ENCODE measurements around the gene SLC39A5. TPM values are rescaled to one million over a fixed set of nuclear protein-coding genes. Genes with fewer than 3 reads are reported as not detected.
A peak's percentile ranks its signal among the peaks of the same experiment; 100 is the strongest.

The SLC39A5 gene
- total and polyA plus RNA-seq, 2 of the 13 experiments (the other 11 are each of a cell fraction or from before 2014, with no cell fraction given), result 59.7 to 101 TPM

GRCh38 chr12:56221757-56222530 is 7.9 kb upstream of the SLC39A5 start, which contains the start of gene RNF41 (continued):
- no peak; the same call in 1 of the 2 replicates for TF ChIP-seq ZNF772 (CRISPR knock-in tag; IDR thresholded peaks at IDR 0.05)
- 0 out of 2 replicates have a peak, but pooled peaks have one; percentile 66 for TF ChIP-seq CHD4 (IDR thresholded peaks at IDR 0.05; ENCODE audit: borderline replicate concordance, low read length)
- TF ChIP-seq ZSCAN22 (CRISPR knock-in tag; IDR thresholded peaks at IDR 0.05), result 0 out of 2 replicates have a peak, but pooled peaks have one; percentile 5
- no peak for TF ChIP-seq ZNF572 (CRISPR knock-in tag; IDR thresholded peaks at IDR 0.05)
- TF ChIP-seq MTA1 (CRISPR knock-in tag; IDR thresholded peaks at IDR 0.05; ENCODE audit: borderline replicate concordance), result no peak
- TF ChIP-seq ZNF260 (CRISPR knock-in tag; IDR thresholded peaks at IDR 0.05; ENCODE audit: borderline replicate concordance, low read depth), result no peak
- 0 out of 2 replicates have a peak, but pooled peaks have one; percentile 17 for TF ChIP-seq ZNF251 (CRISPR knock-in tag; IDR thresholded peaks at IDR 0.05)
- TF ChIP-seq, protein P1, sequence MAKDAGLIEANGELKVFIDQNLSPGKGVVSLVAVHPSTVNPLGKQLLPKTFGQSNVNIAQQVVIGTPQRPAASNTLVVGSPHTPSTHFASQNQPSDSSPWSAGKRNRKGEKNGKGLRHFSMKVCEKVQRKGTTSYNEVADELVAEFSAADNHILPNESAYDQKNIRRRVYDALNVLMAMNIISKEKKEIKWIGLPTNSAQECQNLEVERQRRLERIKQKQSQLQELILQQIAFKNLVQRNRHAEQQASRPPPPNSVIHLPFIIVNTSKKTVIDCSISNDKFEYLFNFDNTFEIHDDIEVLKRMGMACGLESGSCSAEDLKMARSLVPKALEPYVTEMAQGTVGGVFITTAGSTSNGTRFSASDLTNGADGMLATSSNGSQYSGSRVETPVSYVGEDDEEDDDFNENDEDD (CRISPR knock-in tag; IDR thresholded peaks at IDR 0.05; ENCODE audit: borderline replicate concordance), result peak; percentile 47; the same call in 1 of the 2 replicates
- TF ChIP-seq YEATS2 (CRISPR knock-in tag; IDR thresholded peaks at IDR 0.05; ENCODE audit: borderline replicate concordance), result peak; percentile 82
- TF ChIP-seq ZFY (CRISPR knock-in tag; IDR thresholded peaks at IDR 0.05), result peak; percentile 93
- TF ChIP-seq FOXA1 (IDR thresholded peaks at IDR 0.05), result no peak
- peak; percentile 39 for TF ChIP-seq FOXA1 (CRISPR knock-in tag; IDR thresholded peaks at IDR 0.05)
- no peak for TF ChIP-seq ZNF484 (CRISPR knock-in tag; IDR thresholded peaks at IDR 0.05; ENCODE audit: borderline replicate concordance, low read depth)
- TF ChIP-seq PAX8 (CRISPR knock-in tag; IDR thresholded peaks at IDR 0.05; ENCODE audit: borderline replicate concordance), result no peak
- peak; percentile 74; the same call in 1 of the 2 replicates for TF ChIP-seq NRL (CRISPR knock-in tag; IDR thresholded peaks at IDR 0.05; ENCODE audit: borderline replicate concordance)
- TF ChIP-seq, protein P2, sequence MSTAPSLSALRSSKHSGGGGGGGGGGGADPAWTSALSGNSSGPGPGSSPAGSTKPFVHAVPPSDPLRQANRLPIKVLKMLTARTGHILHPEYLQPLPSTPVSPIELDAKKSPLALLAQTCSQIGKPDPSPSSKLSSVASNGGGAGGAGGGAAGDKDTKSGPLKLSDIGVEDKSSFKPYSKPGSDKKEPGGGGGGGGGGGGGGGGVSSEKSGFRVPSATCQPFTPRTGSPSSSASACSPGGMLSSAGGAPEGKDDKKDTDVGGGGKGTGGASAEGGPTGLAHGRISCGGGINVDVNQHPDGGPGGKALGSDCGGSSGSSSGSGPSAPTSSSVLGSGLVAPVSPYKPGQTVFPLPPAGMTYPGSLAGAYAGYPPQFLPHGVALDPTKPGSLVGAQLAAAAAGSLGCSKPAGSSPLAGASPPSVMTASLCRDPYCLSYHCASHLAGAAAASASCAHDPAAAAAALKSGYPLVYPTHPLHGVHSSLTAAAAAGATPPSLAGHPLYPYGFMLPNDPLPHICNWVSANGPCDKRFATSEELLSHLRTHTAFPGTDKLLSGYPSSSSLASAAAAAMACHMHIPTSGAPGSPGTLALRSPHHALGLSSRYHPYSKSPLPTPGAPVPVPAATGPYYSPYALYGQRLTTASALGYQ (CRISPR knock-in tag; IDR thresholded peaks at IDR 0.05), result peak; percentile 60
- TF ChIP-seq, protein P3, sequence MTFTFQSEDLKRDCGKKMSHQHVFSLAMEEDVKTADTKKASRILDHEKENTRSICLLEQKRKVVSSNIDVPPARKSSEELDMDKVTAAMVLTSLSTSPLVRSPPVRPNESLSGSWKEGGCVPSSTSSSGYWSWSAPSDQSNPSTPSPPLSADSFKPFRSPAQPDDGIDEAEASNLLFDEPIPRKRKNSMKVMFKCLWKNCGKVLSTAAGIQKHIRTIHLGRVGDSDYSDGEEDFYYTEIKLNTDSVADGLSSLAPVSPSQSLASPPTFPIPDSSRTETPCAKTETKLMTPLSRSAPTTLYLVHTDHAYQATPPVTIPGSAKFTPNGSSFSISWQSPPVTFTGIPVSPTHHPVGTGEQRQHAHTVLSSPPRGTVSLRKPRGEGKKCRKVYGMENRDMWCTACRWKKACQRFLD (CRISPR knock-in tag; IDR thresholded peaks at IDR 0.05; ENCODE audit: borderline replicate concordance), result no peak
- TF ChIP-seq ISL2 (CRISPR knock-in tag; IDR thresholded peaks at IDR 0.05), result peak; percentile 70
- TF ChIP-seq ARNTL (CRISPR knock-in tag; IDR thresholded peaks at IDR 0.05), result peak; percentile 61; the same call in 1 of the 2 replicates
- TF ChIP-seq GABPB1 (CRISPR knock-in tag; IDR thresholded peaks at IDR 0.05), result peak; percentile 93
- no peak for TF ChIP-seq ZNF577 (CRISPR knock-in tag; IDR thresholded peaks at IDR 0.05; ENCODE audit: borderline replicate concordance, low read depth)
- TF ChIP-seq AGO2 (optimal IDR thresholded peaks at IDR 0.05; ENCODE audit: low read depth, low read length), result peak; percentile 55
- TF ChIP-seq, protein P4, sequence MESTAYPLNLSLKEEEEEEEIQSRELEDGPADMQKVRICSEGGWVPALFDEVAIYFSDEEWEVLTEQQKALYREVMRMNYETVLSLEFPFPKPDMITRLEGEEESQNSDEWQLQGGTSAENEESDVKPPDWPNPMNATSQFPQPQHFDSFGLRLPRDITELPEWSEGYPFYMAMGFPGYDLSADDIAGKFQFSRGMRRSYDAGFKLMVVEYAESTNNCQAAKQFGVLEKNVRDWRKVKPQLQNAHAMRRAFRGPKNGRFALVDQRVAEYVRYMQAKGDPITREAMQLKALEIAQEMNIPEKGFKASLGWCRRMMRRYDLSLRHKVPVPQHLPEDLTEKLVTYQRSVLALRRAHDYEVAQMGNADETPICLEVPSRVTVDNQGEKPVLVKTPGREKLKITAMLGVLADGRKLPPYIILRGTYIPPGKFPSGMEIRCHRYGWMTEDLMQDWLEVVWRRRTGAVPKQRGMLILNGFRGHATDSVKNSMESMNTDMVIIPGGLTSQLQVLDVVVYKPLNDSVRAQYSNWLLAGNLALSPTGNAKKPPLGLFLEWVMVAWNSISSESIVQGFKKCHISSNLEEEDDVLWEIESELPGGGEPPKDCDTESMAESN (CRISPR knock-in tag; conservative IDR thresholded peaks at IDR 0.05), result 0 out of 2 replicates have a peak, but pooled peaks have one; percentile 44
- TF ChIP-seq RARA (CRISPR knock-in tag; IDR thresholded peaks at IDR 0.05), result no peak

All from HepG2 (cell line).